Subcutaneous adipose tissue (tissue), 4 donors: Measurements from ENCODE around the gene SIPA1L3. TPM values are rescaled to one million over a fixed set of nuclear protein-coding genes. Genes with fewer than 3 reads are reported as not detected.

ENCODE experiments used
- total RNA-seq, 4 donors: library from RNA; depleted of rRNA; stranded (reverse); fragments of >200 nt; gene quantifications; one replicate each; pipeline ENCODE4 v1.1.0, GENCODE V29; 2016
- TF ChIP-seq, protein P1 (sequence below): fragments of 450-650 bp; IDR thresholded peaks from one replicate; pipeline ENCODE4 v1.5.1; 2016; ENCODE audit warnings: low read depth, mild to moderate bottlenecking, control low read depth, antibody characterized with exemption, moderate library complexity

SIPA1L3 gene
- total RNA-seq, 4 donors from 2014 or later = 8.2 to 15.3 (median 11.6) TPM

DNA sequence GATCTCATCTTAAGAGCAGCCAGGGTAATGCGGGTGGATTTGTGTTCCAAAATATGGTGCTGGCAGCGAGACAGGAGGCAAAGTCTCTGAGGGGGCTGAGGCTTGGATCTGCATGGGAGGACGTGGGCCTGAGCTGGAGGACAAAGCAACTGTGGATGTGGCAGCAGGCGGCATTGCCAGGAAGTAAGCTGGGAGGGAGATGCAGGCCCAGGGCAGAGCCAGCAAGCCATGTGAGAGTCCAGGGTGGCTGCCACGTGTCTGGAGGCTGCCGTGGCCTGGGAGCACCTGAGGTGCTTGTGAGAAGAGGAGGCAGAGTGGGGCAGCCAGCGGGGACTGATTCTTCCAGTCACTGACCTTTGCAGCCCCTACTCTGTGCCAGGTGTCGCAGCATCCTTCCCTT is 265.0 kb downstream of the SIPA1L3 start:
- TF ChIP-seq, protein P1, sequence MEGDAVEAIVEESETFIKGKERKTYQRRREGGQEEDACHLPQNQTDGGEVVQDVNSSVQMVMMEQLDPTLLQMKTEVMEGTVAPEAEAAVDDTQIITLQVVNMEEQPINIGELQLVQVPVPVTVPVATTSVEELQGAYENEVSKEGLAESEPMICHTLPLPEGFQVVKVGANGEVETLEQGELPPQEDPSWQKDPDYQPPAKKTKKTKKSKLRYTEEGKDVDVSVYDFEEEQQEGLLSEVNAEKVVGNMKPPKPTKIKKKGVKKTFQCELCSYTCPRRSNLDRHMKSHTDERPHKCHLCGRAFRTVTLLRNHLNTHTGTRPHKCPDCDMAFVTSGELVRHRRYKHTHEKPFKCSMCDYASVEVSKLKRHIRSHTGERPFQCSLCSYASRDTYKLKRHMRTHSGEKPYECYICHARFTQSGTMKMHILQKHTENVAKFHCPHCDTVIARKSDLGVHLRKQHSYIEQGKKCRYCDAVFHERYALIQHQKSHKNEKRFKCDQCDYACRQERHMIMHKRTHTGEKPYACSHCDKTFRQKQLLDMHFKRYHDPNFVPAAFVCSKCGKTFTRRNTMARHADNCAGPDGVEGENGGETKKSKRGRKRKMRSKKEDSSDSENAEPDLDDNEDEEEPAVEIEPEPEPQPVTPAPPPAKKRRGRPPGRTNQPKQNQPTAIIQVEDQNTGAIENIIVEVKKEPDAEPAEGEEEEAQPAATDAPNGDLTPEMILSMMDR = no peak

DNA sequence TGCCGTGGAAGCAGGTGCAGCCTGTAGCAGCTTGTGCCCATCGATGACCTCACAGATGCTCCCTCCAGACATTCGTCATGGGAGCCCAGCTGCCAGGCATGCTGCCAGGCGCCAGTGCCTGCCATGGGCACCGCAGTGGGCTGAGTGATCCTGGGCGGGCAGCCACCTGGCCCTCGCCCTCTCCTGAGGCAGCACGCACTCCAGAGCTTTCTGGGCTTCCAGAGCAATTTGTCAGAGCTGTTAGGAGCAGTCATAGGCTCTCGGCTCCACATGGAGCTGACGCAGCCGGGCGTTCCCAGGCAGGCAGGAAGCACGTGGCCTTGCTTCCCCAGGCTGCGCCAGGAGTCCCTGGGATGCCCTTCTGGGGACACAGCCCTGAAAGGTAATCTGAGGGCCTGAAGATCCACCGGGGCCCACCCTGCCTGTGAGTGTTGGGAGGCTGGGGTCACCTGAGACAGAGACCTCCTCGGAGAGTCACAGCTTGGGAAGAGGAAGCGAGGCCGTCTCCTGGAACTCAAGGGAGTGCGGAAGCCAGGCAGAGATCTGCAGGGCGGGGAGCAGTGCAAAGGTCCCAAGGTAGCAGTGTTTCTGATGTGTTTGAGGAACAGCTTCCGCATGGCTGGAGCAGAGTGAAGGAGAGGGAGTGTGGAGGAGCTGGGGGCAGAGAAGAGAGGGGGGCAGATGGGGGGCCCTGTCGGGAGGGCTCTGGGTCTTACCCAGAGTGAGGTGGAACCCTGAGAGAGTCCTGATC is 266.5 kb downstream of the SIPA1L3 start:
- TF ChIP-seq, protein P1 = no peak

DNA sequence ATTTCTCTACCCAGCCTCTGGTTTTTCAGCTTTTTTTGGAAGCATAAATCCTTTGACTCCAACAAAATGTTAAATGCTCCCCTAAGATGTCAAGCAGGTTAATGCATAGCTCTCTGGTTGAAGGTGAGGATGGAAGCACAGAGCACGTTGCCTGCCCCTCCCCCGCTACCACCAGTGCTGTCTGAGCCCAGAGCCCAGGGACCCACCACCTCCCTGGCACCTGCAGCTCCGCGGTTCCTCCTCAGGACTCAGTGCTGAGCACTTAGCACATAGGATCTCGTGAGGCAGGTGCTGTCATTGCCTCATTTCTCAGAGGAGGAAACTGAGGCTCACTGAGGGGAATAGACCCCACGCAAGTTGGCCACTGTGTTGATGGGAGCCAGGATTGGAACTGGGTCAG is 268.4 kb downstream of the SIPA1L3 start:
- TF ChIP-seq, protein P1 = no peak

DNA sequence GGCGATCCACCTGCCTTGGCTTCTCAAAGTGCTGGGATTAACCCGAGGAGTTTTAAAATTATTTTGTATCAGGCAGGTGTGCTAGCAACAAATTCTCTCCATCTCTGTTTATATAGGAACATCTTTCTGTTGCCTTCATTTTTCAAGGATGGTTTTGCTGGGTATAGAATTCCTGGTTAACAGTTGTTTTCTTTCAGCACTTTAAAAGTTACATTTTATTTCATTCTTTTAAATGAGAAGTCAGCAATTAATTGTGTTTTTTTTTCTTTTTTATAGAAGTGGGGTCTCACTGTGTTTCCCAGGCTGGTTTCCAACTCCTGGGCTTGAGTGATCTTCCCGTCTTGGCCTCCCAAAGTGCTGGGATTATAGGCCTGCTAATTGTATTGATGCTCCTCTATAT is 273.1 kb downstream of the SIPA1L3 start:
- TF ChIP-seq, protein P1 = no peak

GRCh38 chr19:38182536-38183210 is 275.7 kb downstream of the SIPA1L3 start:
- TF ChIP-seq, protein P1 = no peak

GRCh38 chr19:38183251-38183897 is 276.4 kb downstream of the SIPA1L3 start:
- TF ChIP-seq, protein P1 = no peak

GRCh38 chr19:38184815-38185214 is 277.8 kb downstream of the SIPA1L3 start:
- TF ChIP-seq, protein P1 = no peak
